ENCODE data around the gene ADORA1.

ADORA1 gene

GRCh38 chr1:203099805-203100515, 27.6 kb upstream of the ADORA1 start:
- DNase-seq (ENCODE audit: low read depth): no peak
- TF ChIP-seq CTCF (IDR thresholded peaks at IDR 0.05; ENCODE audit: control insufficient read depth, insufficient read depth, low read depth, low read length, missing control alignments): no peak
- H3K4me3 ChIP-seq (ENCODE audit: control insufficient read depth, low read depth, low read length): no peak overlapping the region

DNA sequence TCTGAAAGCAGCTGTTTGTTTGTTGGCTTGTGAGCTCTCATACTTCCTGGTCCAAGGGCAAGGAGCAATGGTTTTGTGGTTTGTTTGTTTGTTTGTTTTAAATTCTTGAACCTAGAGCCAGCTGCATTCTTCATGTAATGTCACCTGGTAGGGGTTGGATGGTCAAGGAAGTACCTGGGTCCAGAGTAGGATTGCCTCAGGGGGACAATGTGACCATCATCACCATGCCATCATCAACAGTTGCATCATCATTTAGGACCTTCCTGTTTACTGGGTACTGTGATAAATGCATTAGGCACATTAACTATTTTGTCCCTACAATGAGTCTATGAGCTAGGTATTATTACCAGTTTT, 27.0 kb upstream of the ADORA1 start:
- no peak for TF ChIP-seq CTCF (IDR thresholded peaks at IDR 0.05; ENCODE audit: control insufficient read depth, insufficient read depth, low read depth, low read length, missing control alignments)
- DNase-seq (ENCODE audit: low read depth): no peak
- no peak overlapping the region for H3K4me3 ChIP-seq (ENCODE audit: control insufficient read depth, low read depth, low read length)

GRCh38 chr1:203101813-203102634, 25.5 kb upstream of the ADORA1 start:
- no peak overlapping the region for H3K4me3 ChIP-seq (ENCODE audit: control insufficient read depth, low read depth, low read length)
- no peak for DNase-seq (ENCODE audit: low read depth)
- TF ChIP-seq CTCF (IDR thresholded peaks at IDR 0.05; ENCODE audit: control insufficient read depth, insufficient read depth, low read depth, low read length, missing control alignments): no peak

- DNase-seq (ENCODE audit: low read depth): no peak
- H3K4me3 ChIP-seq (ENCODE audit: control insufficient read depth, low read depth, low read length): no peak overlapping the region
- no peak for TF ChIP-seq CTCF (IDR thresholded peaks at IDR 0.05; ENCODE audit: control insufficient read depth, insufficient read depth, low read depth, low read length, missing control alignments)
Observed at GRCh38 chr1:203103216-203103615, 24.3 kb upstream of the ADORA1 start.

DNA sequence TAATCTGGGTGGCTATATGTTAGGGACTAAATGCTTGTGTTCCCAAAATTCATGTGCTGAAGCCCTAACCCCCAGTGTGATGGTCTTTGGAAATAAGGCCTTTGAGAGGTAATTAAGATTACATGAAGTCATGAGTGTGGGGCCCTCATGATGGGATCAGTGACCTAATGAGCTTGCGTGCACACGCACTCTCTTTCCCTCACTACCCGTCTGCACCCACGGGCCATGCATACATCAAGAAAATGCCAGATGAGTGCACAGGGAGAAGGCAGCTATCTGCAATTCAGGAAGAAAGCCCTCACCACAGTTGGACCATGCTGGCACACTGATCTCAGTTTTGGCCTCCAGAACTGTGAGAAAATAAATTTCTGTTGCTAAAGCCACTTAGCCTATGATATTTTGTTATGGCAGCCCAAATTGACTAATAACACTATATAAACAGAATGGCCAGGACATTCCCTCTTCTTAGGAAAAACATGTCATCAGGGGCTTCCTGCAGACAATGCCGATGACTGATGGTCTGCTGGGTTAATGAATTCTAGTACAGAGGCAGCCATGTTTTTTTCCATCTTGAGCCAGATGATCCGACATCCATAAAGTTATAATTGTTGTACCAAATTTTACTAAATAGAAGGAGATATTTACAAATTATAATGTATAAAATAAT, 23.6 kb upstream of the ADORA1 start:
- no peak for TF ChIP-seq CTCF (IDR thresholded peaks at IDR 0.05; ENCODE audit: control insufficient read depth, insufficient read depth, low read depth, low read length, missing control alignments)

DNA sequence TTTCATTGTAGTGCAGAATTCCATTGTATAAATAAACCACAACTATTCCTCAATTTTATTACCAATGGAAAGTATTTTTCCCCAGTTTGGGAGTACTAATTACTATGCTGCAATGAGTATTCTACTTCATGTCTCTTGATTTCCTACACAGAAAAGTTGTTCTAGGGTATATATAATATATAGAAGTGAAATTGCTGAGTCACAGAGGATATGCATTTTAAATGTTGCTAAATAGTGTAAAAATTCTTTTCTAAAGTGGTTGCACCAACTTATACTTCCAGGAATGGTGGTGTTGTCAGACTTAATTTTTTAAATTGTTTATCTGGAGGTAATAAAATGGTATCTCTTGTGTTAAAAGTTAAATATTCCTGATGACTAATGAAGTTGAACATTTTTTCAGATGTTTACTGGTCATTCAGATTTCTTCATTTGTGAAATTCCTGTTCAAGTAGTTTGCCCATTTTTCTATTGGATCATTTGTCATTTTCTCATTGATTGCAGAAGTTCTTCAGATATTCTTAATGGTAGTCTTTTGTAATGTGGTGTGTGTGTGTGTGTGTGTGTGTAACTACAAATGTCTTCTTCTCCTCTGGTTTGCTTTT, 22.6 kb upstream of the ADORA1 start:
- no peak for DNase-seq (ENCODE audit: low read depth)

More for the DNA sequence above, 23.6 kb upstream of the ADORA1 start:
- no peak for DNase-seq (ENCODE audit: low read depth)
- no peak overlapping the region for H3K4me3 ChIP-seq (ENCODE audit: control insufficient read depth, low read depth, low read length)

More for the DNA sequence above, 22.6 kb upstream of the ADORA1 start:
- no peak overlapping the region for H3K4me3 ChIP-seq (ENCODE audit: control insufficient read depth, low read depth, low read length)
- no peak for TF ChIP-seq CTCF (IDR thresholded peaks at IDR 0.05; ENCODE audit: control insufficient read depth, insufficient read depth, low read depth, low read length, missing control alignments)
